Uterus (tissue), 2 donors: ENCODE data around the gene ENTREP1.

ENCODE experiments used
- CTCF ChIP-seq, 4 experiments: fragments of 200-600 bp in 2 of 4; fragments of 450-650 bp in 2 of 4; sonication (generic) in 2 of 4; IDR thresholded peaks; one replicate each; pipeline ENCODE4 v1.5.1; 2016 to 2019; ENCODE audit warnings: antibody characterized with exemption in 4 of 4, mild to moderate bottlenecking in 2 of 4, moderate library complexity in 1 of 4
- POLR2A ChIP-seq, 2 donors: fragments of 450-650 bp; IDR thresholded peaks; one replicate each; pipeline ENCODE4 v1.6.1; 2016; ENCODE audit warnings: antibody characterized with exemption in 2 of 2, mild to moderate bottlenecking in 1 of 2, moderate library complexity in 1 of 2

- TF ChIP-seq CTCF (IDR thresholded peaks at IDR 0.05) (no peak), POLR2A (IDR thresholded peaks at IDR 0.05) (no peak)
Observed at GRCh38 chr9:69370430-69370829, 45.4 kb downstream of the ENTREP1 start.
